ENCODE measurements around the gene RBM15B.

Gene RBM15B

GRCh38 chr3:51378065-51378464, 13.0 kb upstream of the RBM15B start:
- no peak for ATAC-seq
- no peak for TF ChIP-seq TOX (CRISPR knock-in tag; IDR thresholded peaks at IDR 0.05; ENCODE audit: borderline replicate concordance)
- no peak for TF ChIP-seq RARB (CRISPR knock-in tag; IDR thresholded peaks at IDR 0.05)
- no peak for TF ChIP-seq ZNF565 (CRISPR knock-in tag; conservative IDR thresholded peaks at IDR 0.05; ENCODE audit: low read depth)
- no peak for TF ChIP-seq OSR1 (CRISPR knock-in tag; IDR thresholded peaks at IDR 0.05)
- no peak for TF ChIP-seq ZFP3 (CRISPR knock-in tag; IDR thresholded peaks at IDR 0.05)
- TF ChIP-seq, protein P1, sequence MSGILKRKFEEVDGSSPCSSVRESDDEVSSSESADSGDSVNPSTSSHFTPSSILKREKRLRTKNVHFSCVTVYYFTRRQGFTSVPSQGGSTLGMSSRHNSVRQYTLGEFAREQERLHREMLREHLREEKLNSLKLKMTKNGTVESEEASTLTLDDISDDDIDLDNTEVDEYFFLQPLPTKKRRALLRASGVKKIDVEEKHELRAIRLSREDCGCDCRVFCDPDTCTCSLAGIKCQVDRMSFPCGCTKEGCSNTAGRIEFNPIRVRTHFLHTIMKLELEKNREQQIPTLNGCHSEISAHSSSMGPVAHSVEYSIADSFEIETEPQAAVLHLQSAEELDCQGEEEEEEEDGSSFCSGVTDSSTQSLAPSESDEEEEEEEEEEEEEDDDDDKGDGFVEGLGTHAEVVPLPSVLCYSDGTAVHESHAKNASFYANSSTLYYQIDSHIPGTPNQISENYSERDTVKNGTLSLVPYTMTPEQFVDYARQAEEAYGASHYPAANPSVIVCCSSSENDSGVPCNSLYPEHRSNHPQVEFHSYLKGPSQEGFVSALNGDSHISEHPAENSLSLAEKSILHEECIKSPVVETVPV (CRISPR knock-in tag; IDR thresholded peaks at IDR 0.05), result no peak
- TF ChIP-seq ZNF70 (CRISPR knock-in tag; IDR thresholded peaks at IDR 0.05), result no peak
- TF ChIP-seq TCF4 (CRISPR knock-in tag; IDR thresholded peaks at IDR 0.05; ENCODE audit: borderline replicate concordance), result no peak
- no peak for TF ChIP-seq ZC3H10 (CRISPR knock-in tag; IDR thresholded peaks at IDR 0.05)
- no peak for TF ChIP-seq CSDC2 (CRISPR knock-in tag; IDR thresholded peaks at IDR 0.05)
- TF ChIP-seq, protein P2, sequence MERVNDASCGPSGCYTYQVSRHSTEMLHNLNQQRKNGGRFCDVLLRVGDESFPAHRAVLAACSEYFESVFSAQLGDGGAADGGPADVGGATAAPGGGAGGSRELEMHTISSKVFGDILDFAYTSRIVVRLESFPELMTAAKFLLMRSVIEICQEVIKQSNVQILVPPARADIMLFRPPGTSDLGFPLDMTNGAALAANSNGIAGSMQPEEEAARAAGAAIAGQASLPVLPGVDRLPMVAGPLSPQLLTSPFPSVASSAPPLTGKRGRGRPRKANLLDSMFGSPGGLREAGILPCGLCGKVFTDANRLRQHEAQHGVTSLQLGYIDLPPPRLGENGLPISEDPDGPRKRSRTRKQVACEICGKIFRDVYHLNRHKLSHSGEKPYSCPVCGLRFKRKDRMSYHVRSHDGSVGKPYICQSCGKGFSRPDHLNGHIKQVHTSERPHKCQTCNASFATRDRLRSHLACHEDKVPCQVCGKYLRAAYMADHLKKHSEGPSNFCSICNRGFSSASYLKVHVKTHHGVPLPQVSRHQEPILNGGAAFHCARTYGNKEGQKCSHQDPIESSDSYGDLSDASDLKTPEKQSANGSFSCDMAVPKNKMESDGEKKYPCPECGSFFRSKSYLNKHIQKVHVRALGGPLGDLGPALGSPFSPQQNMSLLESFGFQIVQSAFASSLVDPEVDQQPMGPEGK (CRISPR knock-in tag; IDR thresholded peaks at IDR 0.05; ENCODE audit: borderline replicate concordance), result no peak
- TF ChIP-seq ZFP30 (CRISPR knock-in tag; IDR thresholded peaks at IDR 0.05), result no peak
- no peak for TF ChIP-seq SNAI2 (CRISPR knock-in tag; IDR thresholded peaks at IDR 0.05)

DNA sequence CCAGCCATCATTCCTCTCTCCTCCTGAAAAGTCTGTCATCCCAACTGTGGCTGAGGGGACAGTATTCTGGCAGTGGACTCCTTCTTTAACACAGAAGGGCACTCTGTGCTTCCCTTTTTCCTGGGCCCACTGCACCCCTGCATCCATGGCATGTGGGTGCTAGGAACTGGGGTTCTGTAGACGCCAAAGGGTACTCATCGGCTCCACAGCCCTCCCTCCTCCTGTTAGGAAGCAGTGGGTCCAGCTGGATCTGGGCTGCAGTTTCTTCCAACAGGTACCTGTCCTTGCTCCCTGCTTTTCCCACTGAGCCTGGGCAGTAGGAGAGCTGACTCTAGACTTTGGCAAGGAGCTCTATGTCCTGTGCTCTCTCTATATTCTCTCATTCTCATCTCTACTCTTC, 12.4 kb upstream of the RBM15B start:
- ATAC-seq, result no peak
- TF ChIP-seq ZFP3 (CRISPR knock-in tag; IDR thresholded peaks at IDR 0.05) (no peak), ESRRG (CRISPR knock-in tag; IDR thresholded peaks at IDR 0.05) (no peak), ZFP30 (CRISPR knock-in tag; IDR thresholded peaks at IDR 0.05) (no peak), SNAI2 (CRISPR knock-in tag; IDR thresholded peaks at IDR 0.05) (no peak), PPARA (CRISPR knock-in tag; IDR thresholded peaks at IDR 0.05; ENCODE audit: borderline replicate concordance) (no peak), ARNTL (CRISPR knock-in tag; IDR thresholded peaks at IDR 0.05; ENCODE audit: borderline replicate concordance, low read depth) (no peak), OSR1 (CRISPR knock-in tag; IDR thresholded peaks at IDR 0.05) (no peak), POU6F1 (CRISPR knock-in tag; IDR thresholded peaks at IDR 0.05; ENCODE audit: borderline replicate concordance, low read depth) (no peak), TOX (CRISPR knock-in tag; IDR thresholded peaks at IDR 0.05; ENCODE audit: borderline replicate concordance) (no peak), BACH2 (CRISPR knock-in tag; IDR thresholded peaks at IDR 0.05; ENCODE audit: borderline replicate concordance) (no peak), GLIS3 (CRISPR knock-in tag; IDR thresholded peaks at IDR 0.05) (no peak), ZNF8 (CRISPR knock-in tag; IDR thresholded peaks at IDR 0.05) (no peak), TCF4 (CRISPR knock-in tag; IDR thresholded peaks at IDR 0.05; ENCODE audit: borderline replicate concordance) (no peak)
- TF ChIP-seq, protein P3, sequence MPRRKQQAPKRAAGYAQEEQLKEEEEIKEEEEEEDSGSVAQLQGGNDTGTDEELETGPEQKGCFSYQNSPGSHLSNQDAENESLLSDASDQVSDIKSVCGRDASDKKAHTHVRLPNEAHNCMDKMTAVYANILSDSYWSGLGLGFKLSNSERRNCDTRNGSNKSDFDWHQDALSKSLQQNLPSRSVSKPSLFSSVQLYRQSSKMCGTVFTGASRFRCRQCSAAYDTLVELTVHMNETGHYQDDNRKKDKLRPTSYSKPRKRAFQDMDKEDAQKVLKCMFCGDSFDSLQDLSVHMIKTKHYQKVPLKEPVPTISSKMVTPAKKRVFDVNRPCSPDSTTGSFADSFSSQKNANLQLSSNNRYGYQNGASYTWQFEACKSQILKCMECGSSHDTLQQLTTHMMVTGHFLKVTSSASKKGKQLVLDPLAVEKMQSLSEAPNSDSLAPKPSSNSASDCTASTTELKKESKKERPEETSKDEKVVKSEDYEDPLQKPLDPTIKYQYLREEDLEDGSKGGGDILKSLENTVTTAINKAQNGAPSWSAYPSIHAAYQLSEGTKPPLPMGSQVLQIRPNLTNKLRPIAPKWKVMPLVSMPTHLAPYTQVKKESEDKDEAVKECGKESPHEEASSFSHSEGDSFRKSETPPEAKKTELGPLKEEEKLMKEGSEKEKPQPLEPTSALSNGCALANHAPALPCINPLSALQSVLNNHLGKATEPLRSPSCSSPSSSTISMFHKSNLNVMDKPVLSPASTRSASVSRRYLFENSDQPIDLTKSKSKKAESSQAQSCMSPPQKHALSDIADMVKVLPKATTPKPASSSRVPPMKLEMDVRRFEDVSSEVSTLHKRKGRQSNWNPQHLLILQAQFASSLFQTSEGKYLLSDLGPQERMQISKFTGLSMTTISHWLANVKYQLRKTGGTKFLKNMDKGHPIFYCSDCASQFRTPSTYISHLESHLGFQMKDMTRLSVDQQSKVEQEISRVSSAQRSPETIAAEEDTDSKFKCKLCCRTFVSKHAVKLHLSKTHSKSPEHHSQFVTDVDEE (CRISPR knock-in tag; IDR thresholded peaks at IDR 0.05), result no peak
- TF ChIP-seq, protein P1 (CRISPR knock-in tag; IDR thresholded peaks at IDR 0.05), result no peak
- TF ChIP-seq, protein P2 (CRISPR knock-in tag; IDR thresholded peaks at IDR 0.05; ENCODE audit: borderline replicate concordance), result no peak
- TF ChIP-seq, protein P4, sequence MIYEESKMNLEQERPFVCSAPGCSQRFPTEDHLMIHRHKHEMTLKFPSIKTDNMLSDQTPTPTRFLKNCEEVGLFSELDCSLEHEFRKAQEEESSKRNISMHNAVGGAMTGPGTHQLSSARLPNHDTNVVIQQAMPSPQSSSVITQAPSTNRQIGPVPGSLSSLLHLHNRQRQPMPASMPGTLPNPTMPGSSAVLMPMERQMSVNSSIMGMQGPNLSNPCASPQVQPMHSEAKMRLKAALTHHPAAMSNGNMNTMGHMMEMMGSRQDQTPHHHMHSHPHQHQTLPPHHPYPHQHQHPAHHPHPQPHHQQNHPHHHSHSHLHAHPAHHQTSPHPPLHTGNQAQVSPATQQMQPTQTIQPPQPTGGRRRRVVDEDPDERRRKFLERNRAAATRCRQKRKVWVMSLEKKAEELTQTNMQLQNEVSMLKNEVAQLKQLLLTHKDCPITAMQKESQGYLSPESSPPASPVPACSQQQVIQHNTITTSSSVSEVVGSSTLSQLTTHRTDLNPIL (CRISPR knock-in tag; IDR thresholded peaks at IDR 0.05; ENCODE audit: low read depth), result no peak
